CD4-positive, alpha-beta T cell treated with Interleukin-4 for 1 hour (primary cell): ENCODE measurements around the gene PLA2G3.

Source experiments
- DNase-seq, 2 donors: peaks; one replicate each; pipeline ENCODE4 v3.0.0-alpha.2; 2020 to 2022

PLA2G3 gene

DNA sequence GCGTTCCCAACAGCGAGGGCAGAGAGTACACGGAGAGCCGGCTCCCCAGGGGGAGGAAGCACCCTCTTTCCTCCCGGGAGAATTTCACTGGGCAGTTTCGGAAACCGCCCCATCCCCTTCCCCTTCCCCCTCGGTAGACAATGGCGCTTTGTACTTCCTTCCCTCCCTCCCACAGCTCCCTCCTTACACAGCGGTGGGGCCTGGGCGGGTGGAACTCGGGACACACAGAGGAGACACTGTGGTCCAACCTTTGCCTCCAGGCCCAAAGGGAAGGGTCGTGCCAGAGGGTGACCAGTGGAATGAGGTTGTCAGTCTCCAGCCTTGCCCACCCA is 54.8 kb downstream of the PLA2G3 start:
- no peak for DNase-seq

GRCh38 chr22:31084811-31085492 is 55.4 kb downstream of the PLA2G3 start:
- DNase-seq = peak; percentile 77 to 82
